Measurements from ENCODE around the gene PDE4A. TPM values are rescaled to one million over a fixed set of nuclear protein-coding genes. Genes with fewer than 3 reads are reported as not detected.
A peak's percentile ranks its signal among the peaks of the same experiment; 100 is the strongest.

PDE4A gene
- total and polyA plus RNA-seq, 12 donors: 0.28 to 20.4 (median 11.2) TPM

- Histone ChIP-seq H3K4me3 (peak overlapping the region in 1 of 4 donors; percentile 94), H3K27ac (peak overlapping the region in 3 of 5 donors; percentile 38 to 88 (median 73)), H3K27me3 (no peaks in the 10 kb centered on the region), H3K9me3 (replicated peaks in 1 of 3) (no peaks in the 10 kb centered on the region), H3K4me1 (replicated peaks in 1 of 2) (peaks cover 25 to 28% of the 10 kb centered on the region in 2 donors), H3K36me3 (replicated peaks in 1 of 2) (no peaks in the 10 kb centered on the region)
- DNase-seq: no peak
- no peak for TF ChIP-seq CTCF (IDR thresholded peaks at IDR 0.05)
- no peak for TF ChIP-seq POLR2A (IDR thresholded peaks at IDR 0.05)
- intact Hi-C loops (cut with DNase I): no loop called here
- WGBS, 4 donors: 74 to 83% (median 80%) methylated on average over 2 of the region's 2 CpGs
Observed at GRCh38 chr19:10432736-10433130, 12.4 kb downstream of the PDE4A start.

GRCh38 chr19:10433131-10433536 is 12.8 kb downstream of the PDE4A start:
- TF ChIP-seq POLR2A (IDR thresholded peaks at IDR 0.05) (no peak), CTCF (IDR thresholded peaks at IDR 0.05) (no peak)
- peak overlapping the region in 4 of 5 donors; percentile 38 to 88 (median 58) for H3K27ac ChIP-seq
- intact Hi-C loops (cut with DNase I): no loop called here
- no peaks in the 10 kb centered on the region for H3K36me3 ChIP-seq (replicated peaks in 1 of 2)
- no peaks in the 10 kb centered on the region for H3K9me3 ChIP-seq (replicated peaks in 1 of 3)
- DNase-seq: no peak
- 53 to 77% (median 73%) methylated on average over 6 to 10 of the region's 10 CpGs for WGBS, 4 donors
- no peaks in the 10 kb centered on the region for H3K27me3 ChIP-seq
- peaks cover 25 to 28% of the 10 kb centered on the region in 2 donors for H3K4me1 ChIP-seq (replicated peaks in 1 of 2)
- peak overlapping the region in 1 of 4 donors; percentile 94 for H3K4me3 ChIP-seq

GRCh38 chr19:10439588-10439987 is 19.2 kb downstream of the PDE4A start:
- Histone ChIP-seq H3K9me3 (replicated peaks in 1 of 3) (no peaks in the 10 kb centered on the region), H3K27ac (no peak overlapping the region), H3K27me3 (no peaks in the 10 kb centered on the region), H3K4me3 (no peak overlapping the region), H3K36me3 (replicated peaks in 1 of 2) (no peaks in the 10 kb centered on the region), H3K4me1 (replicated peaks in 1 of 2) (no peaks in the 10 kb centered on the region)
- 83 to 92% (median 85%) methylated on average over 5 of the region's 5 CpGs for WGBS, 4 donors
- intact Hi-C loops (cut with DNase I): no loop called here
- no peak for TF ChIP-seq POLR2A (IDR thresholded peaks at IDR 0.05)
- no peak for TF ChIP-seq CTCF (IDR thresholded peaks at IDR 0.05)
- DNase-seq: no peak

GRCh38 chr19:10442698-10443097 is 22.4 kb downstream of the PDE4A start:
- Histone ChIP-seq H3K27ac (no peak overlapping the region), H3K27me3 (no peaks in the 10 kb centered on the region), H3K4me1 (replicated peaks in 1 of 2) (no peaks in the 10 kb centered on the region), H3K36me3 (replicated peaks in 1 of 2) (no peaks in the 10 kb centered on the region), H3K4me3 (no peak overlapping the region), H3K9me3 (replicated peaks in 1 of 3) (no peaks in the 10 kb centered on the region)
- 82 to 95% (median 90%) methylated on average over 3 of the region's 3 CpGs for WGBS, 4 donors
- no peak for TF ChIP-seq CTCF (IDR thresholded peaks at IDR 0.05)
- TF ChIP-seq POLR2A (IDR thresholded peaks at IDR 0.05): no peak
- no peak for DNase-seq
- intact Hi-C loops (cut with DNase I): no loop called here

Measured in adrenal gland (tissue), 12 donors.